OCI-LY1 (cell line): ENCODE results near the gene EXOSC2.

Experiments used
- H2AFZ ChIP-seq: fragments of 200-600 bp; sonication (generic), shearing (Covaris generic); 2 replicates; pipeline ENCODE4 v1.6.0; 2014; ENCODE audit warnings: antibody characterized with exemption, mild to moderate bottlenecking, low read length
- H3F3A ChIP-seq: fragments of 200-600 bp; sonication (generic), shearing (Covaris generic); 2 replicates; pipeline ENCODE4 v1.6.0; 2014; ENCODE audit warnings: mild to moderate bottlenecking, antibody characterized with exemption, low read length, moderate library complexity; ENCODE audit not compliant: insufficient read depth
- H3K27ac ChIP-seq: fragments of 200-600 bp; sonication (generic); 2 replicates; pipeline ENCODE4 v1.5.1; 2014; ENCODE audit warnings: low read length, mixed run types, mild to moderate bottlenecking, low read depth; ENCODE audit not compliant: poor library complexity, severe bottlenecking
- H3K27me3 ChIP-seq: fragments of 200-600 bp; sonication (generic); 2 replicates; pipeline ENCODE4 v1.6.0; 2014; ENCODE audit warnings: antibody characterized with exemption, mild to moderate bottlenecking, low read length, moderate library complexity; ENCODE audit not compliant: insufficient read depth
- H3K36me3 ChIP-seq: fragments of 200-600 bp; sonication (generic); 2 replicates; pipeline ENCODE4 v1.6.1; 2014; ENCODE audit warnings: mild to moderate bottlenecking, antibody characterized with exemption, low read length, moderate library complexity, mixed read lengths; ENCODE audit not compliant: insufficient read depth
- H3K4me1 ChIP-seq: fragments of 200-600 bp; sonication (generic); 2 replicates; pipeline ENCODE4 v1.5.1; 2014; ENCODE audit warnings: mild to moderate bottlenecking, low read length, moderate library complexity; ENCODE audit not compliant: insufficient read depth, severe bottlenecking
- H3K4me2 ChIP-seq: fragments of 200-600 bp; sonication (generic), shearing (Covaris generic); 2 replicates; pipeline ENCODE4 v1.6.1; 2014; ENCODE audit warnings: low read length
- H3K4me3 ChIP-seq: fragments of 200-600 bp; sonication (generic); 2 replicates; pipeline ENCODE4 v1.5.1; 2014; ENCODE audit warnings: low read length, low read depth, mild to moderate bottlenecking, mixed read lengths; ENCODE audit not compliant: poor library complexity, severe bottlenecking
- H3K79me2 ChIP-seq: fragments of 200-600 bp; shearing (Covaris generic); 2 replicates; pipeline ENCODE4 v1.6.1; 2016; ENCODE audit warnings: mixed run types, low read length, mixed read lengths; ENCODE audit not compliant: insufficient read depth
- H3K9ac ChIP-seq: fragments of 200-600 bp; sonication (generic), shearing (Covaris generic); 2 replicates; pipeline ENCODE4 v1.6.1; 2014; ENCODE audit warnings: mild to moderate bottlenecking, low read length, mixed read lengths
- H3K9me2 ChIP-seq: fragments of 200-600 bp; sonication (generic), shearing (Covaris generic); 2 replicates; pipeline ENCODE4 v1.6.1; 2014; ENCODE audit warnings: low read depth, mild to moderate bottlenecking, low read length, mixed read lengths
- H3K9me3 ChIP-seq: fragments of 200-600 bp; shearing (Covaris generic); 2 replicates; pipeline ENCODE4 v1.6.1; 2014; ENCODE audit warnings: low read length, mixed read lengths
- H4K20me1 ChIP-seq: fragments of 200-600 bp; sonication (generic), shearing (Covaris generic); 2 replicates; pipeline ENCODE4 v1.6.0; 2016; ENCODE audit warnings: mild to moderate bottlenecking, low read length; ENCODE audit not compliant: insufficient read depth
- CTCF ChIP-seq: fragments of 200-600 bp; sonication (generic), shearing (Covaris generic); IDR thresholded peaks from 2 replicates; pipeline ENCODE4 v1.5.1; 2017; ENCODE audit warnings: mild to moderate bottlenecking, antibody characterized with exemption, low read length, moderate library complexity, mixed read lengths
- EZH2 ChIP-seq: fragments of 200-600 bp; sonication (generic), shearing (Covaris generic); IDR thresholded peaks from 2 replicates; pipeline ENCODE4 v1.8.0; 2017; ENCODE audit warnings: borderline replicate concordance, mixed run types, mild to moderate bottlenecking, antibody characterized with exemption, low read length, moderate library complexity, mixed read lengths

The EXOSC2 gene

DNA sequence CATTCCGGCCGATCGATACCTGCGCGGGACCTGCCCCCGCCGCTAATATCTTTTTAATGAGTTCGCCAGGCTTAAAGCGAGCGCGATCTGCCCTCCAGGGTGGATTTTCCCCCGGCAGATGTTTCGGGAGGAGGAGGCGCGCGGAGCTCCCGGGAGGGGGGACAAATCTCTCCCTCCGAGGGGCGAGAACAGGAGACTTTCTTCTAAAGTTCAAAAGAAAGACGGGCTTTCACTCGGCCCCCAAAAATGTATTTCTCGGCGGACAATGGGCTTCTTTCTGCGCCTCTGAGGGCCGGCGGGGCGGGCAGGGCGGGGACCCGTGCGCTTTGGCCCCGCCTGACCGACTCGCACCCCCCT lies 33.3 kb upstream of the EXOSC2 start:
- H3K27ac ChIP-seq = no peak overlapping the region
- TF ChIP-seq EZH2 (no peak), CTCF (no peak)
- no peaks in the 10 kb centered on the region for H3F3A ChIP-seq
- H3K4me3 ChIP-seq = no peak overlapping the region
- no peaks in the 10 kb centered on the region for H3K36me3 ChIP-seq
- H4K20me1 ChIP-seq = no peaks in the 10 kb centered on the region
- no peak overlapping the region for H3K9ac ChIP-seq
- no peaks in the 10 kb centered on the region for H3K4me1 ChIP-seq
- H3K4me2 ChIP-seq = no peak overlapping the region
- no peak overlapping the region for H2AFZ ChIP-seq
- H3K9me2 ChIP-seq = no peaks in the 10 kb centered on the region
- H3K27me3 ChIP-seq = no peaks in the 10 kb centered on the region
- H3K79me2 ChIP-seq = no peaks in the 10 kb centered on the region
- no peaks in the 10 kb centered on the region for H3K9me3 ChIP-seq

- H2AFZ ChIP-seq = no peak overlapping the region
- H3F3A ChIP-seq = no peaks in the 10 kb centered on the region
- H3K4me3 ChIP-seq = no peak overlapping the region
- no peaks in the 10 kb centered on the region for H3K9me3 ChIP-seq
- no peaks in the 10 kb centered on the region for H3K36me3 ChIP-seq
- H3K79me2 ChIP-seq = no peaks in the 10 kb centered on the region
- TF ChIP-seq CTCF = no peak
- TF ChIP-seq EZH2 = no peak
- H3K4me1 ChIP-seq = no peaks in the 10 kb centered on the region
- no peak overlapping the region for H3K9ac ChIP-seq
- H3K9me2 ChIP-seq = no peaks in the 10 kb centered on the region
- H3K27me3 ChIP-seq = no peaks in the 10 kb centered on the region
- no peaks in the 10 kb centered on the region for H4K20me1 ChIP-seq
- no peak overlapping the region for H3K27ac ChIP-seq
- H3K4me2 ChIP-seq = no peak overlapping the region
These were observed 32.7 kb upstream of the EXOSC2 start for GRCh38 chr9:130660683-130661450.

GRCh38 chr9:130661451-130662098 lies 32.0 kb upstream of the EXOSC2 start:
- TF ChIP-seq CTCF (no peak), EZH2 (no peak)
- Histone ChIP-seq H2AFZ (no peak overlapping the region), H4K20me1 (no peaks in the 10 kb centered on the region)

More at GRCh38 chr9:130661451-130662098, 32.0 kb upstream of the EXOSC2 start:
- H3K9ac ChIP-seq = no peak overlapping the region
- no peak overlapping the region for H3K27ac ChIP-seq
- H3K27me3 ChIP-seq = no peaks in the 10 kb centered on the region
- H3F3A ChIP-seq = no peaks in the 10 kb centered on the region
- H3K9me2 ChIP-seq = no peaks in the 10 kb centered on the region
- H3K36me3 ChIP-seq = no peaks in the 10 kb centered on the region
- no peak overlapping the region for H3K4me2 ChIP-seq
- H3K4me3 ChIP-seq = no peak overlapping the region
- H3K79me2 ChIP-seq = no peaks in the 10 kb centered on the region
- H3K4me1 ChIP-seq = no peaks in the 10 kb centered on the region
- no peaks in the 10 kb centered on the region for H3K9me3 ChIP-seq
